Tibial artery (tissue), 4 donors: Measurements from ENCODE around the gene IKBKE.

Source experiments
- DNase-seq, 2 donors: peaks; one replicate each; pipeline ENCODE4 v3.0.0-alpha.2; 2019
- H3K27ac ChIP-seq, 2 donors: fragments of 200-600 bp; sonication (generic) in 1 of 2; 1 replicate in 1 of 2; 2 replicates in 1 of 2; pipeline ENCODE4 v1.5.1; 2018 to 2019; ENCODE audit warnings: mild to moderate bottlenecking in 1 of 2
- H3K27me3 ChIP-seq, 2 donors: fragments of 200-600 bp; sonication (generic) in 1 of 2; one replicate each; pipeline versions ENCODE4 v1.5.1 to v1.6.0; 2016 to 2019
- H3K36me3 ChIP-seq, 3 donors: fragments of 200-600 bp; sonication (generic) in 2 of 3; one replicate each; pipeline ENCODE4 v1.5.1; 2016 to 2019; ENCODE audit warnings: mild to moderate bottlenecking in 2 of 3
- H3K4me1 ChIP-seq, 4 donors: fragments of 200-600 bp; sonication (generic) in 2 of 4; 1 replicate in 3 of 4; 2 replicates in 1 of 4; pipeline ENCODE4 v1.5.1; 2016 to 2019
- H3K4me3 ChIP-seq, 2 donors: fragments of 200-600 bp; sonication (generic) in 1 of 2; 1 replicate in 1 of 2; 2 replicates in 1 of 2; pipeline ENCODE4 v1.5.1; 2018 to 2019; ENCODE audit warnings: mild to moderate bottlenecking in 2 of 2
- H3K9me3 ChIP-seq, 3 donors: fragments of 200-600 bp; sonication (generic) in 1 of 3; one replicate each; pipeline ENCODE4 v1.5.1; 2016 to 2019
- intact Hi-C: fragments of 100-400 bp; cut with DNase I; formaldehyde crosslinking; loops from one replicate; pipeline ENCODE4 v1.15.0; 2023; ENCODE audit warnings: low total_unique reads
- TF ChIP-seq, protein P1 (sequence below), 2 experiments: fragments of 200-600 bp in 1 of 2; fragments of 450-650 bp in 1 of 2; IDR thresholded peaks; one replicate each; pipeline ENCODE4 v1.5.1; 2017 to 2019; ENCODE audit warnings: antibody characterized with exemption in 2 of 2, mild to moderate bottlenecking in 1 of 2, moderate library complexity in 1 of 2

Gene IKBKE

DNA sequence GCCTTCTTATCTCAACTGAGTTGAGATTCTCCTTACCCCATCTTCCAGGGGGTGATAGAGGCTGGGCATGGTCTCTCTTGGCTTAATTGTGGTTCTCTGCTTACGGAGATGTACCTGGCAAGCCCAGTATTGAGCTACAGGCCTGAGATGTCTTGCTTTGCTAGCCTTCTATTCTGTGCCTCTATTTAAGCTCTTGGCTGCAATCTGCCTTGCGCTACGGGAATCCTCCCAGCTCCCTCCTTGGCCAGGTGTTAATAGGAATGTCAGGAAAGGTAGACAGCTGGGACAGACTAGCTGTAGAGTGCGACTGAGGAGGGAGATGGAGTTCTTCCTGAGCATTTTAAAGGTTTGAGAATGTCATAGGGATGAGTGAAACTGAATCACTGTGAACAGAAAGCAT, 10.6 kb upstream of the IKBKE start:
- DNase-seq: no peak
- H3K27ac ChIP-seq: no peak overlapping the region
- no peaks in the 10 kb centered on the region for H3K4me1 ChIP-seq
- intact Hi-C loops: no loop called here
- H3K4me3 ChIP-seq: no peak overlapping the region
- peaks cover 0 to 27% (median 20%) of the 10 kb centered on the region in 3 donors for H3K36me3 ChIP-seq
- no peaks in the 10 kb centered on the region for H3K27me3 ChIP-seq
- H3K9me3 ChIP-seq: no peaks in the 10 kb centered on the region
- TF ChIP-seq, protein P1, sequence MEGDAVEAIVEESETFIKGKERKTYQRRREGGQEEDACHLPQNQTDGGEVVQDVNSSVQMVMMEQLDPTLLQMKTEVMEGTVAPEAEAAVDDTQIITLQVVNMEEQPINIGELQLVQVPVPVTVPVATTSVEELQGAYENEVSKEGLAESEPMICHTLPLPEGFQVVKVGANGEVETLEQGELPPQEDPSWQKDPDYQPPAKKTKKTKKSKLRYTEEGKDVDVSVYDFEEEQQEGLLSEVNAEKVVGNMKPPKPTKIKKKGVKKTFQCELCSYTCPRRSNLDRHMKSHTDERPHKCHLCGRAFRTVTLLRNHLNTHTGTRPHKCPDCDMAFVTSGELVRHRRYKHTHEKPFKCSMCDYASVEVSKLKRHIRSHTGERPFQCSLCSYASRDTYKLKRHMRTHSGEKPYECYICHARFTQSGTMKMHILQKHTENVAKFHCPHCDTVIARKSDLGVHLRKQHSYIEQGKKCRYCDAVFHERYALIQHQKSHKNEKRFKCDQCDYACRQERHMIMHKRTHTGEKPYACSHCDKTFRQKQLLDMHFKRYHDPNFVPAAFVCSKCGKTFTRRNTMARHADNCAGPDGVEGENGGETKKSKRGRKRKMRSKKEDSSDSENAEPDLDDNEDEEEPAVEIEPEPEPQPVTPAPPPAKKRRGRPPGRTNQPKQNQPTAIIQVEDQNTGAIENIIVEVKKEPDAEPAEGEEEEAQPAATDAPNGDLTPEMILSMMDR (IDR thresholded peaks at IDR 0.05): no peak

DNA sequence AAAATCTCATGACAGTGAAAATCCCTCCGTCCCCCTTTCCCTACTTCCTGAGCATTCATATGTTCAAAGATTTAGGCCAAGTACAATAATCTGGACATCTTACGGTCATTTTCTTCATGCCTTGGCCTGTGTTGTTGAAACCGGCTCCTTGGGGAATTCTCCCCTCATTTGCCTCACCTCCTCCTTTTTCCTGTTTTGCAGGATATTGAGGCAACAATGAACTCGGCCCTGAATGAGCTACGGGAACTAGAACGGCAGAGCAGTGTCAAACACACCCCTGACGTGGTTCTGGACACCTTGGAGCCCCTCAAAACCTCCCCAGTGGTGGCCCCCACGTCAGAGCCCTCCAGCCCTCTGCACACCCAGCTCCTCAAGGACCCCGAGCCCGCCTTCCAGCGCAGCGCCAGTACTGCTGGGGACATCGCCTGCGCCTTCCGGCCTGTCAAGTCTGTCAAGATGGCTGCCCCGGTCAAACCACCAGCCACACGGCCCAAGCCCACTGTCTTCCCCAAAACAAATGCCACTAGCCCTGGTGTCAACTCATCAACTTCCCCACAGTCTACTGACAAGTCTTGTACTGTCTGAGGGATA, 9.3 kb upstream of the IKBKE start:
- DNase-seq: no peak
- Histone ChIP-seq H3K27me3 (no peaks in the 10 kb centered on the region), H3K36me3 (peaks cover 0 to 15% (median 8%) of the 10 kb centered on the region in 3 donors), H3K27ac (no peak overlapping the region), H3K9me3 (no peaks in the 10 kb centered on the region), H3K4me1 (no peaks in the 10 kb centered on the region), H3K4me3 (no peak overlapping the region)
- TF ChIP-seq, protein P1 (IDR thresholded peaks at IDR 0.05): no peak
- intact Hi-C loops: no loop called here

DNA sequence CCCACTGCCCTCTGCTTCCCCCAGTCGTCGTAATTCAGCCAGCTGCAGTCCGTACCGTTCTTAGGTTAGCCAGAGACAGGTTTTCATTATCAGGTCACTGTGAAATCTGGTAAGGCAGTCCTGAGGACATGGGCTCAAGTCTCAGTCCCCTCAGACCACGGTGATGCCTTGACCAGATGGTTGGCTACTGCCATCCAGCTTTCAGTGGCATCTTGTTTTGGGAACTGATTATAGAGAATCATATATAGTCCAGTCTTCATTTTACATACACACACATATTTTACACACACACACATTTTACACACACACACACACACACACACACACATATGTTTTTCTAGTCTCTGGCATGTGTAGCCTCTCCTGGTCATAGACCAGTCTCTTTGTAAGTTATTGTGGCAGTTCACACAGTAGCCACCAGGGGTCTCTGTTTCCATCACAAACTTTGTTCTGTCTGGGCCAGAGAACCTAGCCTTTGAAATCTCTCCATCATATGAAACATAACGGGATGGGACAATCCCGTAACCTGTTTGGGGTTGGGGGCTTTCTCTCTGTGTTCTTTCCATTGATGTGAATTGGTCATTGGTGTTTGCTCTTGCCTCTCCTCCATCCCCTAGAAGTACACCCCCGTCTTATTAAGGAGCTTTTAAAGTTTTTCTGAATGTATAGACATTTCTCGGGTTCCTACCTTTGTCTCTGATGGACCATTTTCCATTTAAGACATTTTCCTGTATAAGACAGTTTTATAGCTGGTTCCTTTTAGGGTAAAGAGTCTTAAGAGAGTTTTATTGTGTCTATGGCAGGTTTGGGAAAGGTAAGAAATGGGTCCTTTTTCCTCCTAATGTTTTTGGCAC, 8.4 kb upstream of the IKBKE start:
- Histone ChIP-seq H3K27ac (no peak overlapping the region), H3K4me1 (no peaks in the 10 kb centered on the region), H3K9me3 (no peaks in the 10 kb centered on the region), H3K4me3 (no peak overlapping the region), H3K27me3 (peaks cover 0 to 1% of the 10 kb centered on the region in 2 donors), H3K36me3 (peaks cover 0 to 14% (median 8%) of the 10 kb centered on the region in 3 donors)
- intact Hi-C loops: no loop called here
- peak in 1 of 2 donors; percentile 80 for DNase-seq
- TF ChIP-seq, protein P1 (IDR thresholded peaks at IDR 0.05): peak; percentile 71 to 83

DNA sequence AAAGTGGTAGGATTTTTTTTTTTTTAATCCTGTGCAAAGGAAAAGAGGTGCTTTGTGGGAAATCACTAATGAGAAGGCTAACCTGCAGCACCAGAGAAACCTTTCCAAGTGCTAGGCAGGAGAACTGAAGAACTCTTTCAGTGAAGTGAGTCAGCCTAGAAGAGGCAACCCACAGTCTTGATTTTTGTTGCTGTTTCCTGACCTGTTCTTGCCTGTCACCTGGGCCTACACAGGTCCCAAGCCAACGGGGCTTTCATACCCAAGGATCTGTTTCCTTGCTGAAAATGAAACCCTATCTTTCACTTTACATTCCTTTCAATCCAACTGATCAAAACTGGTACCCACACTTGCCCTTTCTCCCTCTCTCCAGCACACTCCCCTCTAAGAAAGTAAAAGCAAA, 7.1 kb upstream of the IKBKE start:
- Histone ChIP-seq H3K27ac (no peak overlapping the region), H3K9me3 (no peaks in the 10 kb centered on the region), H3K27me3 (peaks cover 0 to 15% of the 10 kb centered on the region in 2 donors), H3K4me3 (no peak overlapping the region), H3K4me1 (no peaks in the 10 kb centered on the region), H3K36me3 (peaks cover 0 to 14% (median 8%) of the 10 kb centered on the region in 3 donors)
- intact Hi-C loops: no loop called here
- DNase-seq: no peak
- TF ChIP-seq, protein P1 (IDR thresholded peaks at IDR 0.05): no peak

DNA sequence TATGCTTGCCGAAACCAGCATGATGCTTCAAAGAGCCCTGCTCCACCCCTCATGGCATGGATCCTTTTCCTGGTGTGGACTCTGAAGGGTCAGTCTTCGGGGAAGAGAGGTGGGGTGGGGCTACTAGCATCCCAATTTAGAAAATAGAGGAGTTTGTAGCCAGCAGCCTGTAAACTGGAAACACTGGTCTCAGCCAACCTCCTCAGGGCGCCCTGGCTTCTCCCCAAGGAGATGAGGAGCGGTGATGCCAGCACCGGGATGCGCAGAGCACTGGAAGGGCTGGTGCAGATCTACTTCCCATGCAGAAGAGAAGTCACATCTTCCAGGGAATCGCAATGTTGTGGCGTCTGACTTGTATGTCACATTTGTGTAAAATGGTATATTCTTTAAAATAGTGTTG, 6.4 kb upstream of the IKBKE start:
- H3K36me3 ChIP-seq: peaks cover 0 to 10% (median 4%) of the 10 kb centered on the region in 3 donors
- TF ChIP-seq, protein P1 (IDR thresholded peaks at IDR 0.05): no peak
- H3K4me1 ChIP-seq: no peaks in the 10 kb centered on the region
- H3K4me3 ChIP-seq: no peak overlapping the region
- no peak overlapping the region for H3K27ac ChIP-seq
- intact Hi-C loops: no loop called here
- DNase-seq: no peak
- no peaks in the 10 kb centered on the region for H3K9me3 ChIP-seq
- peaks cover 0 to 22% of the 10 kb centered on the region in 2 donors for H3K27me3 ChIP-seq
